GM06990 (cell line): Measurements from ENCODE around the gene IQSEC1.

Experiments
- DNase-seq: peaks from one replicate; pipeline ENCODE4 v3.0.0-alpha.2; 2011; ENCODE audit not compliant: insufficient read length; ENCODE audit errors: extremely low read depth
- H3K27me3 ChIP-seq: replicated peaks from 2 replicates; pipeline ENCODE4 v1.6.0; 2011; ENCODE audit warnings: low read length; ENCODE audit not compliant: control insufficient read depth, insufficient read depth
- H3K36me3 ChIP-seq: 2 replicates; pipeline ENCODE4 v1.5.1; 2011; ENCODE audit warnings: low read length; ENCODE audit not compliant: control insufficient read depth, insufficient read depth
- H3K4me3 ChIP-seq: replicated peaks from 2 replicates; pipeline ENCODE4 v1.5.1; 2011; ENCODE audit warnings: low read depth, mild to moderate bottlenecking, control low read depth, low read length
- TF ChIP-seq, protein P1 (sequence below): IDR thresholded peaks from 2 replicates; pipeline ENCODE4 v1.5.1; 2011; ENCODE audit warnings: low read length, control low read depth, mild to moderate bottlenecking, inconsistent platforms; ENCODE audit not compliant: insufficient read depth, poor library complexity, severe bottlenecking

Gene IQSEC1

DNA sequence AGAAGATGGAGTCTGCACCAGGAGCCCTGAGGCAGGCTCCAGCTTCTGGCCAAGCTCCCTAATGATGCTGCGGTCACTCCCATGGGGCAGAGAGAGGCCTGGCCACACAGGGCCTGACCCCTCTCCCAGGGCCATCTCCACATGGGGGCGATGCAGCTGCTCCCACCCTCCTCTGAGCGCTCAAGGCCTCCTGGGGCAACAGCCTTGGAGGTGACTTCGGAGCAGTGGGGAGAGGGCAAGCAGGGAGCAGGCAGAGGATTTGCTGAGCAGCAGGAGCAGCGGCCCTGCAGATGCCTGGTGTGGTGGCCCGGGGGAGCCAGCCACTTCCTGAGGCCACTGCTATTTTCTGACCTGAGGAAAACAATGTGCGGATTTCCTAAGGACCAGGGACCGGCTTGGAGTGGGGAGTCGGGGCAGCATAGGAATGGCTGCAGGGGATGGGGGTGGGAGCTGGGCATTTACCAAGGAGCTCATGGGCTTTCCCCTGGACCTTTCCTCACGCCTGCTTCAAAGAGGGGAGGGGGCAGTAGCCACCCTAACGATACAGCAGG, 150.3 kb downstream of the IQSEC1 start:
- peaks cover 48% of the 10 kb centered on the region for H3K36me3 ChIP-seq

DNA sequence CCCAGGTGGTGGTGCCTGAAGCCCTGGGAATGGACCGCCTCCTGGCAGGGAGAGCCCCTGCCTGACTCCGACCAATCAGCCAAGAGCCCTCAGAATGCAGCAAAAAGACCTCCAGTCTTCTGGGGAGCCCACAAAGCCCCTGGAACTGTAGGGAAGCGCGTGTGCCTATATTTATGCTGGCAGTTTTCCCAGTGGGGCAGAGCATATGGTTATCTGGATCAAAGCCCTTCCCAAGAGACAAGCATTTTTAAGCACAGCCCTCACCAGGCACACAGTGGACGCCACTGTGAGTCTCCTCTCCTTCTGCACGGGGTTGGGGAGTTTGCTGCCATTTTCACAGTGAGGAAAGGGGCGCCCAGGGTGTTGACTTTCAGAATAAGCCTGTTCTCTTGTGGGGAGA, 150.9 kb downstream of the IQSEC1 start:
- H3K4me3 ChIP-seq, result no peak overlapping the region
- DNase-seq, result no peak
- peaks cover 50% of the 10 kb centered on the region for H3K36me3 ChIP-seq
- no peaks in the 10 kb centered on the region for H3K27me3 ChIP-seq
- TF ChIP-seq, protein P1, sequence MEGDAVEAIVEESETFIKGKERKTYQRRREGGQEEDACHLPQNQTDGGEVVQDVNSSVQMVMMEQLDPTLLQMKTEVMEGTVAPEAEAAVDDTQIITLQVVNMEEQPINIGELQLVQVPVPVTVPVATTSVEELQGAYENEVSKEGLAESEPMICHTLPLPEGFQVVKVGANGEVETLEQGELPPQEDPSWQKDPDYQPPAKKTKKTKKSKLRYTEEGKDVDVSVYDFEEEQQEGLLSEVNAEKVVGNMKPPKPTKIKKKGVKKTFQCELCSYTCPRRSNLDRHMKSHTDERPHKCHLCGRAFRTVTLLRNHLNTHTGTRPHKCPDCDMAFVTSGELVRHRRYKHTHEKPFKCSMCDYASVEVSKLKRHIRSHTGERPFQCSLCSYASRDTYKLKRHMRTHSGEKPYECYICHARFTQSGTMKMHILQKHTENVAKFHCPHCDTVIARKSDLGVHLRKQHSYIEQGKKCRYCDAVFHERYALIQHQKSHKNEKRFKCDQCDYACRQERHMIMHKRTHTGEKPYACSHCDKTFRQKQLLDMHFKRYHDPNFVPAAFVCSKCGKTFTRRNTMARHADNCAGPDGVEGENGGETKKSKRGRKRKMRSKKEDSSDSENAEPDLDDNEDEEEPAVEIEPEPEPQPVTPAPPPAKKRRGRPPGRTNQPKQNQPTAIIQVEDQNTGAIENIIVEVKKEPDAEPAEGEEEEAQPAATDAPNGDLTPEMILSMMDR, result no peak

More for the DNA sequence above, 150.3 kb downstream of the IQSEC1 start:
- TF ChIP-seq, protein P1, result no peak
- Histone ChIP-seq H3K27me3 (no peaks in the 10 kb centered on the region), H3K4me3 (no peak overlapping the region)
- no peak for DNase-seq

DNA sequence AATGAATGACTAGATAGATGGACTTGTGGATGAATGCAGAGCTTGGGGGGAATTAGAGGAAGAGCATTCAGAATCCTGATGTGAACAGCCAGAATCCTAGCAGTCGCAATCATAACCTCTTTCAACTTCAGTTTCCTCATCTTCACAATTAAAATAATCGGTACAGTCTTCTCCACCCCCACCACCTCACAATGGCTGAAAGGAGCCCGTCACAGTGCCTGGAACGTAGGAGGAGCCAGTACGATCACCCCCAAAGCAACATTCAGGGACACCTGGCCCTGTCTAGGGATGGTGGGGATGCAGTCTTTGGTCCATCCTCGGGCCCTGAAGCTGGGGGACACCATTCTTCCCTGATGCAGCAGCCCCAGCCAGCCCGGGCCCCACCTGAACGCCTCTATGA, 151.5 kb downstream of the IQSEC1 start:
- H3K36me3 ChIP-seq, result peaks cover 51% of the 10 kb centered on the region
- no peak for DNase-seq
- TF ChIP-seq, protein P1, result no peak
- H3K4me3 ChIP-seq, result no peak overlapping the region
- no peaks in the 10 kb centered on the region for H3K27me3 ChIP-seq

DNA sequence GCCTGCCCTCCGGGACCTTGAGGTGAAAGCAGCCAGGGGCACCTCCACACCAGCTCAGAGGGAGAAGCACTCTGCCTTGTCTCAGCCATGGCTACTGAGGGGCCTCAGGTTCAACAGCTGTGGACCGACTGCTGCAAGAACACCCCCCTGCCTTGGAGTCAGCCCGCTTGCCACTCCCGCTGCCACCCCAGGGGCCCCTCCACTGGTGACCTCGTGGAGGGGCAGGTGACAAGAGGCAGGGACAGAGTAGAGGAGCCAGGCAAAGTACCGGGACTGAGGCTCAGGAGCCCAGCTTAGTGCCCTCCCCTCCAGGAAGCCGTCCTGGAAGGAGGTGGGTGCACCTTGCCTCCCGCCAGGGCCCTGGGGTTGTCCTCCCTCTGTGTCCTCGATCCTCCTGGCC, 152.3 kb downstream of the IQSEC1 start:
- Histone ChIP-seq H3K36me3 (peaks cover 54% of the 10 kb centered on the region), H3K27me3 (no peaks in the 10 kb centered on the region), H3K4me3 (no peak overlapping the region)
- no peak for DNase-seq
- TF ChIP-seq, protein P1, result no peak

DNA sequence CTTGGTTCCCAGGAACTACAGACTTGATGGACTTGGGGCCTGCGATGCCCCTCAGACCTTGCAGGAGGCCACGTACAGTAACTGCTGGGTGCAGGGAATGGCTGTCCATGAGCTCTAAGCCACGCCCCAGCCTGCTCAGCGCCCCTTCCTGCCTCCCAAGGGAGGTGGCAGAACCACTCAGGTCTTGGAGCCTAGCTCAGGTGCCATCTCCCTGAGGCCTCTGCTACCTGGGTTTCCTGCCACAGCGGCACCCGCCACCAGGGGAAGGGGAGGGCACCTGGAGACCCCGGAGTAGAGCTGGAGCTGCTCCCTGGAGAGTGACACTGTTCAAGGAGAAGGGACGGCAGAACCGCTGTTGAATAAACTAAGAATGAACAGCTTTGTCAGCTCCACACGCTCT, 154.0 kb downstream of the IQSEC1 start:
- peaks cover 53% of the 10 kb centered on the region for H3K36me3 ChIP-seq
- TF ChIP-seq, protein P1, result no peak
- H3K4me3 ChIP-seq, result no peak overlapping the region
- DNase-seq, result no peak
- H3K27me3 ChIP-seq, result no peaks in the 10 kb centered on the region

DNA sequence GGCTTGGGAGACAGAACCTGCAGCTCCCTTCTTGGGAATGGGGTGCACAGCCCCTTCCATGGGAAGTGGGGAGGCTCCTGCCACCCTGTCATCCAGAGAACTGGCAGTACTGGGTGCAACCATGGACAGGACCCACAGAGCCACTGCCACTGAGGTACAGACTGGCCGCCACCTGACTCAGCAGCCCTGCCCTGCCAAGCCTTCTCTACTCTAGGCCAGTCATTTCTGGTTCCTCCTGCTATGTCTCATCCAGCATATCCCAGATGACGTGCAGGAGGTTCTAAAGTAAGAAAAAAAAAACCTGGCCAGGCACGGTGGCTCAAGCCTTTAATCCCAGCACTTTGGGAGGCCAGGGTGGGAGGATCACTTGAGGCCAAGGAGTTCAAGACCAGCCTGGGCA, 155.0 kb downstream of the IQSEC1 start:
- no peak for DNase-seq
- Histone ChIP-seq H3K36me3 (peaks cover 52% of the 10 kb centered on the region), H3K4me3 (no peak overlapping the region), H3K27me3 (no peaks in the 10 kb centered on the region)
- TF ChIP-seq, protein P1, result no peak
